Measurements from ENCODE around the gene PLAAT4. TPM values are rescaled to one million over a fixed set of nuclear protein-coding genes. Genes with fewer than 3 reads are reported as not detected.
"Not testable (repeated sequence)": the region's sequence is repeated elsewhere in the genome, so short reads cannot be mapped to it uniquely, and the experiment has no call there.

The PLAAT4 gene
- total RNA-seq, 1 experiment from 2014 or later, result 0.11 TPM

GRCh38 chr11:63537293-63538101 lies 889 bp downstream of the PLAAT4 start:
- no peak for DNase-seq (ENCODE audit: low read depth)

DNA sequence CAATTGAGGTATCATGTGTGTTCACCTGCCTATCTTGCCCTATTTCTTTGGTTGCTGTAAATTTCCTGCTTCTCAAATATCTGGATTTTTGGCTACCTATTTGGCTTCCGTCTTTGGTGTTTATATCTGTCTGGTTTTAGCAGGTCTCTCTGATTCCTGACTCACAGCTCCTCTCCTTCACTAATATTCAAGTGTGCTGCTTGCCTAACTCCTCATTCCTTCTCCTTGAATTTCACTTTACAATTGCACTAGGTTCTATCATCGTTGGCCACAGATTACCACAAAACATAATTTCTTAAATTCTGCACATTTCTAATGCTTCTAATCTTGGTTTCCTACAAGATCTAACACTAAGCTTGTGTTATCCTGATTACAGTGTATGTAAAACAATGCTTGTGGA lies 5.9 kb downstream of the PLAAT4 start:
- DNase-seq (ENCODE audit: low read depth), result not testable (repeated sequence)

- no peak for DNase-seq (ENCODE audit: low read depth)
These were observed 7.1 kb downstream of the PLAAT4 start for GRCh38 chr11:63543711-63544110.

DNA sequence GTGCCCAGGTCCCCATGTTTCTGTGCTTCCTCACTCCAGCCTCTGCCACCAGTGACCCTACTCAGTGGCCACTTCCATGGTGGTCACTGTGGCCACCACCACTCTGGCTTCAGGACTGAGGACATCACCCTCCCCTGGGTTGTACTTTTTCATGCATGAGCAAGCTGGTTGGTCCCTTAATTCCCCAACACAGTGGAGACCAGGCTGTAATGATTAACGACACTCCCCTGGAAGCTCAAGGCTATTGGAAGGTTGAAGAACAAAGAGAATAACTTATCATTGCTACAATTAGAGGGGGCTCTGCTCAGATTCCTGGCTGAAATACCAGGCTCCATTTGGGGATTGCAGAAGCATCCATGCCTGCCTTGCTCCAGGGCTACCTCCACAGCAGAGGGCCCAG lies 10.5 kb downstream of the PLAAT4 start:
- no peak for DNase-seq (ENCODE audit: low read depth)

DNA sequence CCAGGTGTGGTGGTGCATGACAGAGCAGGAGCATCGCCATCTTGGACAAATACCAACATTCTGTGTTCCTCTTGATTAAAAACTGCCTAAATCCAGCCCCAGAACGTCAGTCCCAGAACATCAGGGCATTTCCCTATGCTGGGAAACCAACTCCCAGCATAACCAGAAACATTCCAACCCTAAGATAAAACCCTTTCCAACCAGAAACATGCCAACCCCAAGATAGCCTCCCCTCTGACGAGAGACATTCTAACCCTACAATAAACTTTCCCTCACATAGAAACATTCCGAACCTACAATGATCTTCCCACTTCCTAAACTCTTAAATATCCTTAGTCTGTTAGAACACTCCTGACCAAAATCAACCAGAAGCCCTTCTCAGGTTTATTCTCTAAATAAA lies 11.6 kb downstream of the PLAAT4 start:
- no peak for DNase-seq (ENCODE audit: low read depth)

DNA sequence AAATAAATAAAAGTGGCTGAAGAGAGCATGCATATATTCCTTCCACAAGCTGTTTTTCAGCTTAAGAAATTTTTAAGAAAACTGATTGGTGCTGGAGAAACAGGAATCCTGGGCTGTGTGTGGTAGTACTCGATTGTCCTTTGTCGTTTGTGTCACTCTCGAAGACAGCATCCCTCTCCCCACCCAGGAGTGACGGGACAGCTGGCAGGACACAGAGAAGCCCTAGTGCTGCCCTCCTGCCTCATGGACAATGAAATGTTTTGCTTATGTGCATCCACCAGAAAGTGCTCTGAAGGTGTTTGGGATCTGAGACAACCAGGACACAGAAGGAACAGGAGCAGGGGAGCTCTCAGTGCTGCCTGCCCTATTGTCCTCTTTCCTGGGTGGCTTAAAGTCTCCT lies 12.8 kb downstream of the PLAAT4 start:
- DNase-seq (ENCODE audit: low read depth), result no peak

GRCh38 chr11:63550156-63550700 lies 13.6 kb downstream of the PLAAT4 start:
- DNase-seq (ENCODE audit: low read depth), result not testable (repeated sequence)

DNA sequence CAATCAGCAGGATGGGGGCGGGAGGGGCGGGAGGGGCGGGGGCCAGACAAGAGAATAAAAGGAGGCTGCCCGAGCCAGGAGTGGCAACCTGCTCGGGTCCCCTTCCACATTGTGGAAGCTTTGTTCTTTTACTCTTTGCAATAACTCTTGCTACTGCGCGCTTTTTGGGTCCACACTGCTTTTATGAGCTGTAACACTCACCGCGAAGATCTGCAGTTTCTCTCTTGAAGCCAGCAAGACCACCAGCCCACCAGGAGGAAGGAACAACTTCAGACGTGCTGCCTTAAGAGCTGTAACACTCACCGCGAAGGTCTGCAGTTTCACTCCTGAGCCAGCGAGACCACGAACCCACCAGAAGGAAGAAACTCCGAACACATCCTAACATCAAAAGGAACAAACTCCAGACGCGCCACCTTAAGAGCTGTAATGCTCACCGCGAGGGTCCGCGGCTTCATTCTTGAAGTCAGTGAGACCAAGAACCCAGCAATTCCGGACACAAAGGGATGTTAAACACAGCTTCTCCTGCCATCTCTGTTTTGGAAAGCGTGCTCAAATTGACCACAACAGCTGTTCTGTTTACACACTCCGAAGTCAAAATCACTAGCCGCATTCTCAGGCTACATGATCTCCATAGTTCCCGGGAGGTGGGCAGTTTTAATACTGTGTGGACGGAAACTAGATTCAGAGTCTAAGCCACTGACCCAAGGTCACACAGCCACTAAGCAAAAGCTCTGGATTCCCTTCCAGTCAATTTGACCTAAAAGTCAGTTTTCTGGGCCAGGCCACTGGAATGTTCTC lies 14.7 kb downstream of the PLAAT4 start:
- no peak for DNase-seq (ENCODE audit: low read depth)

DNA sequence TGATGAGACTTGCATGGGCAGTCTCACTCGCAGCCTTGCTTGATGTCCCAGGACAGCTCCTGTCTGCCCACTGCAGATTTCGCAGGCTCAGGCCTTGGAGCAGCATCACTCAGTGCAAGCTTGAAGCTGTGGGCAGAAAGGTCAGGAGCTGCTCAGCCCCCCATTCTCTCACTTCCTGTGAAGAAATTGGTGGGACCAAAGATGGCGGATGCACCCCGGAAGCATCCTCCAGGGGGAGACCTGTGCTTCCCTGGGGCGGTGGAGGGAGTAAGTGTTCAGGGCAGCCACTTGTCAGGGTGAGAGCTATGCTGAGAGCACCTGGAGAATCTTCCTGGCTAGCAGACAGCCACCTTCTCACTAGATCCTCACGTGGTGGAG lies 15.3 kb downstream of the PLAAT4 start:
- no peak for DNase-seq (ENCODE audit: low read depth)

DNA sequence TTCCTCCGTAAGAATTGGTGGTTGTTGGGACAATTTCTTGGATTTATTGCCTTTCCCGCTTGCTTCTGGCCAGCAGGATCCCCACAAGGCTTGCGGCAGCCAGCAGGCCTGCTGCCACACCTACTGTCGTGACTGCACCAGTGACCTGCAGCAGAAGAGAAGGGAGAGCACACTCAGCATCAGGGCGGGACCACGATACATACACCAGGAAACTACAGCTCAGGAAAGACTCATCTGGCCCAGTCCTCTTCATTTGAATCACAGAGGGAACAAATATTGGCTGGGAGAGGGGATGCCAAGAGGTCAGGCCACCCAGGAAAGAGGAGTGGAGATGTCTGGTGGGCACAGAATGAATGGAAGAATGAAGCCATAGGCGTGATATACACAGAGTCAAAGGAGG lies 16.3 kb downstream of the PLAAT4 start:
- no peak for DNase-seq (ENCODE audit: low read depth)

DNA sequence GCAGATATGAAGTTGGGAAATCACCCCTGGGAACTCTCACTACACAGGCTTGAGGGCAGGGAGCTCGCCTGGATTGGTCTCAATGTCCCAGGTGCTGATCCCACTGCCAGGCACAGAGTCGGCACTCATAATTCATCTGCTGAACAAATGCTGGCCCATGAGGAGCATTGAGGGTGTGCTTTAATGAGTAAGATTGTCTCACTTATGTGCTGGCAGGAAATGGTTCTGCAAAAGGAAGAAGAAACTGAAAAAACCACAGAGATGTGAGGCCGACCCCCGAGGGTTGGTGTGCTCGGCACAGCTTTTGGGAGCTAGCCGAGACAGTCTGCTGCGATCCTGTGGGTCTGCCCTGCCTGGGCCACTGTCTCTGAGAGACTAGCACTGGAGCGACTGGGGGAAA lies 17.2 kb downstream of the PLAAT4 start:
- DNase-seq (ENCODE audit: low read depth), result peak; percentile 31

GRCh38 chr11:63554877-63555223 lies 18.2 kb downstream of the PLAAT4 start:
- no peak for DNase-seq (ENCODE audit: low read depth)

DNA sequence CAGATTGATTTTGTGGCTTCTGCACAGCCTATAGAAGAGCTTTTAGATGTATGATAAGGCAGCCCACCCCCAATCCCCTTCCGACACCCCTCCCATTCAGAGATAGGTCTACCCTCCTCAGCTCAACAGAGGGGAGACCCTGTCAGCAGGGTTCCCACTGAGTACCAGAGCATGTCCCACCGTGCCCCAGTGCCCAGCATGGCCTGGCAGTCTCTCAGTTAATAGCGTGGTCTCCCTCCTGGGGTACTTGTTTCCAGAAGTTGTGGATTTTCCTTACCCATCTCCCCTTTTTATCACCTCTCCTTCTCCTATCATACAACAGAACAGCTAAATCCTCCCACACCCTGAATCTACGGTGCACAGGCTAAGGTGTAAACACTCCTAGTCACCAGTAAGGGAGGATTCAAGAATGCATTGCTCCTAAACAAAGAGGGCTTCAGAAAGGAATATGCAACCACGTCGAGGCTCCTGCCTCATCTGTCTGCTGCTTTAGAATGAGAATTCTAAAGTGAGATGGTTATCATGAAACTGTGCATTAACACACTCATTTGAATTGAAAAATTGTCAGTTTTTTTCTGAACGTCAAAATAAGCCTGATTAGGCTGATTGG lies 19.9 kb downstream of the PLAAT4 start:
- DNase-seq (ENCODE audit: low read depth), result no peak

DNA sequence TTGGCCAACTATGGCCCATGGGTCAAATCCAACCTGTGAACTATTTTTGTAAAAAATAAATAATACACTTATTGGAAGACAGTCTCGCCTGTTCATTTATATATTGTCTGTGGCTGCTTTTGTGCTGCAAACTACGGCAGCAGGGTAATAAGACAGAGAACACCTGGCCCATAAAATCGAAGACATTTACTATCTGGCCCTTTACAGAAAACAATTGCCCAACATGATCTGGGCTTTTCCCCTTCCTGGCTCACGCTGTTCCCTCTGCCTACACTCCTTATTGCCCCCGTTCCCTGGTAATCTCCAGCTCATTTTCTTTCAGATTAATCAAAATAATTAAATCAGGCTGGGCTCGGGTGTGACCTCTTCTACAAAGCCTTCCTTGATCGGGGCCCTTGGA lies 21.0 kb downstream of the PLAAT4 start:
- DNase-seq (ENCODE audit: low read depth), result no peak

DNA sequence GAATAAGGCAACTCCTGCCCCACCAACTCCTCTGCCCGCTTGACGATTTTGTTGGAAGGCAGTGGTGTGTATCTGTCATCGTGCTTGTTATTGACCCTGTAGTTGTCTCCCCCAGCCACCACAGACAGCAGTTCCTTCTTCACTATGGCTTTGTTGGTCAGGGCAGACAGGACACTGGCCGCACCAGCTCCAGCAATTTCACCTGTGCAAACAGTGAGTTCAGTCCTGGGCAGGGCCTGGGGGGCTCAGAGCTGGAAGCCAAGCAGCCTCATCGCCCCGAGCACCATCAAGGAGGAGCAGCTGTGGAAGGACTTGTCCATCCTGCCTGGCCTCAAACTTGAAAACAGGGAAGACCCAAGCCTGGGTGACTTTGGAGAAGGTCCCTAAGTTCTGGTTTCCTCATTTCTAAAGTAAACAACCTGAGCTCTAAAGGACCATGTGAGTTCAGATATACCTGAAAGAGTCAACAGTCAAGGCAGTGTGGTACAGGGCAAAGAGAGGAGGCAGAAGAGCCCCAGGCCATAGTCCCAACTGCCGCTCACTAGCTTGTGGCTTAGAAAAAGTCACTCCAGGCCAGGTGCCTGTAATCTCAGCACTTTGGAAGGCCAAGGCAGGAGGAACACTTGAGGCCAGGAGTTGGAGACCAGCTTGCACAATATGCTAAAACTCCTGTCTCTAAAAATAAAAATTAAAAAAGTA lies 22.0 kb downstream of the PLAAT4 start:
- DNase-seq (ENCODE audit: low read depth), result no peak

GRCh38 chr11:63560506-63561180 lies 24.0 kb downstream of the PLAAT4 start:
- peak; percentile 49 for DNase-seq (ENCODE audit: low read depth)

DNA sequence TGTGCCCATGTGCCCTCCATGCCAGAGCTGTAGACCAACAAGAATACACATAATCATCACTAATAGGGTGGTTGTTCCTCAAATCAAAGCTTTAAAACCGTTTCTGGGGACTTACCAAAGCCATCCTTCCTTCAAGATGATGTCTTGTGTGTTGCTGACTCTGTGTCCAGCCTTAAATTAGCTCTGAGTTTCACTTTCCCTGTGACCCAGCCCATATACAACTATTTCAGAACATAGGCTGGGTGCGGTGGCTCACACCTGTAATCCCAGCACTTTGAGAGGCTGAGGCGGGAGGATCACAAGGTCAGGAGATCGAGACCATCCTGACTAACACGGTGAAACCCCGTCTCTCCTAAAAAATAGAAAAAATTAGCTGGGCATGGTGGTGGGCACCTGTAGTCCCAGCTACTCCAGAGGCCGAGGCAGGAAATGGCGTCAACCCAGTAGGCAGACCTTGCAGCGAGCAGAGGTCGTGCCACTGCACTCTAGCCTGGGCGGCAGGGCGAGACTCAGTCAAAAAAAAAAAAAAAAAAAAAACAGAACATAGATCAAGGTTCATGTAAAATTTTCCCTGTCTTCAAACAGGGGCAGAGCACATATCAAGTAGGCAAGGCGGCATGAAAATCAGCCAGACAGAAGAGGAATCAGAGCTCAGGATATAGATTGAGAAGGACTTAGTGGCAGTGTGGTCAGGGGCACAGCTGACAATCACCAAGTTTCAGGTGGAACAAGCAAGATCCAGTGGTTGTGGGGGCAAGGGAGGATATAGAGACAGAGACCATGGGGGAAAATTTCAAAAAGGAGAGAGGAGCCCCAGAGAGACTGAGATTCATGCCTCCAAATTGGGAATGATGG lies 26.8 kb downstream of the PLAAT4 start, which contains the start of gene PLAAT2:
Gene PLAAT2, minus strand, starts transcription at position 179 of the 855 bp plus-strand sequence. Its CDS starts 55 bp downstream, at position 124.
- DNase-seq (ENCODE audit: low read depth), result no peak

GRCh38 chr11:63564056-63564774 lies 27.6 kb downstream of the PLAAT4 start:
- DNase-seq (ENCODE audit: low read depth), result no peak

DNA sequence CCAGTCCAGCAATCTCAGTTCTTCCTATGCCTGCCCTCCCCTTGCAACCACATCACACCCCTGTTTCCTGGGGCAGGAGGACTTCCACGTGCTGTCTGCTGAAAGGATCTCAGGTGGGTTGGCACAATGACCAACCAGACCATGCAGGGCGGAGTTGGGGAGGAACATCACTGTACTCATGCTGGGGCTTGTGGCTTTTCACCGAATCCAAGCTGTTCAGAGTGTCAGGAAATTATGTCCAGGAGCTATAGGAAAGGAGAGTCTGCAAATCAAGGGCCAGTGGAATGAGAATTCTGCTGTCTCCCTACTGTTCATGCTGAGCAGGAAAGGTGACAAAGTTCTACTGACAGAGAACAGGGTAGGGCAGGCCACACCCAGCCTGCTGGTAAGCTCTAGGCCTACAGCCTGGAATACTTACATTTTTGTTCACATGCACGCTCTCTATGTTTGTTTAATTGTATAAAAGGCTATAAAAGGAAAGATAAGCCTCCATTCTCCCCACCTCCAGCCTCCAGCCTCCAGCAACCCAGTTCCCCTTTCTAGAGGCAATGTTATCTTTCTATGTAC lies 28.3 kb downstream of the PLAAT4 start:
- no peak for DNase-seq (ENCODE audit: low read depth)
